Nephron progenitor cell (in vitro differentiated cells): ENCODE measurements around the gene ZNF236.
"Not testable (repeated sequence)": the region's sequence is repeated elsewhere in the genome, so short reads cannot be mapped to it uniquely, and the experiment has no call there.

Experiments used
- DNase-seq: peaks from one replicate; pipeline ENCODE4 v3.0.0; 2021
- H3K27ac Mint-ChIP-seq: 2 replicates; pipeline ENCODE4 v1.8.0; 2021; ENCODE audit warnings: mild to moderate bottlenecking, moderate library complexity, mixed read lengths
- H3K27me3 Mint-ChIP-seq: 2 replicates; pipeline ENCODE4 v1.8.0; 2021; ENCODE audit warnings: mild to moderate bottlenecking, low read depth, mixed read lengths; ENCODE audit not compliant: poor library complexity
- H3K36me3 Mint-ChIP-seq: 2 replicates; pipeline ENCODE4 v1.8.0; 2021; ENCODE audit warnings: low read depth, mixed read lengths
- H3K4me1 Mint-ChIP-seq: 2 replicates; pipeline ENCODE4 v1.8.0; 2021; ENCODE audit warnings: mixed read lengths
- H3K4me3 Mint-ChIP-seq: 2 replicates; pipeline ENCODE4 v1.8.0; 2021; ENCODE audit warnings: mild to moderate bottlenecking, moderate library complexity, mixed read lengths
- H3K9me3 Mint-ChIP-seq: 2 replicates; pipeline ENCODE4 v1.8.0; 2021; ENCODE audit warnings: mild to moderate bottlenecking, moderate library complexity, mixed read lengths
- CTCF ChIP-seq: fragments of 200-600 bp; sonication (generic); IDR thresholded peaks from 2 replicates; pipeline ENCODE4 v1.5.0; 2021; ENCODE audit warnings: antibody characterized with exemption

Gene ZNF236

GRCh38 chr18:76805221-76805620, 17.1 kb upstream of the ZNF236 start:
- Mint-ChIP-seq H3K4me1 (peaks cover 5% of the 10 kb centered on the region), H3K9me3 (no peaks in the 10 kb centered on the region), H3K27ac (peak overlapping the region; percentile 55), H3K27me3 (peaks cover 5% of the 10 kb centered on the region), H3K36me3 (peaks cover 11% of the 10 kb centered on the region), H3K4me3 (no peak overlapping the region)
- TF ChIP-seq CTCF = no peak
- no peak for DNase-seq

- no peaks in the 10 kb centered on the region for H3K9me3 Mint-ChIP-seq
- no peak overlapping the region for H3K4me3 Mint-ChIP-seq
- H3K27ac Mint-ChIP-seq = no peak overlapping the region
- H3K4me1 Mint-ChIP-seq = peaks cover 5% of the 10 kb centered on the region
- TF ChIP-seq CTCF = no peak
- DNase-seq = no peak
- peaks cover 5% of the 10 kb centered on the region for H3K27me3 Mint-ChIP-seq
- H3K36me3 Mint-ChIP-seq = peaks cover 11% of the 10 kb centered on the region
These were observed 16.1 kb upstream of the ZNF236 start for GRCh38 chr18:76806301-76806700.

- Mint-ChIP-seq H3K9me3 (no peaks in the 10 kb centered on the region), H3K36me3 (peaks cover 11% of the 10 kb centered on the region), H3K27me3 (peaks cover 4% of the 10 kb centered on the region), H3K4me1 (peaks cover 4% of the 10 kb centered on the region), H3K4me3 (no peak overlapping the region), H3K27ac (no peak overlapping the region)
- no peak for DNase-seq
- no peak for TF ChIP-seq CTCF
These were observed 13.8 kb upstream of the ZNF236 start for GRCh38 chr18:76808561-76808960.

- not testable (repeated sequence) for H3K9me3 Mint-ChIP-seq, H3K4me1 Mint-ChIP-seq, H3K27me3 Mint-ChIP-seq, DNase-seq, H3K4me3 Mint-ChIP-seq, H3K27ac Mint-ChIP-seq
- peaks cover 24% of the 10 kb centered on the region for H3K36me3 Mint-ChIP-seq
These were observed 10.8 kb upstream of the ZNF236 start for GRCh38 chr18:76811530-76811929.

GRCh38 chr18:76814256-76814655, 8.1 kb upstream of the ZNF236 start:
- Mint-ChIP-seq H3K27me3 (no peaks in the 10 kb centered on the region), H3K36me3 (peaks cover 39% of the 10 kb centered on the region), H3K4me1 (peaks cover 7% of the 10 kb centered on the region), H3K4me3 (no peak overlapping the region), H3K9me3 (peaks cover 7% of the 10 kb centered on the region), H3K27ac (no peak overlapping the region)
- TF ChIP-seq CTCF = no peak
- DNase-seq = no peak

GRCh38 chr18:76816127-76816526, 6.2 kb upstream of the ZNF236 start:
- H3K27me3 Mint-ChIP-seq = no peaks in the 10 kb centered on the region
- H3K4me3 Mint-ChIP-seq = no peak overlapping the region
- DNase-seq = no peak
- TF ChIP-seq CTCF = no peak
- peak overlapping the region; percentile 6 for H3K27ac Mint-ChIP-seq
- peaks cover 10% of the 10 kb centered on the region for H3K9me3 Mint-ChIP-seq
- peaks cover 21% of the 10 kb centered on the region for H3K4me1 Mint-ChIP-seq
- peaks cover 52% of the 10 kb centered on the region for H3K36me3 Mint-ChIP-seq
